HG03039 (cell line): ENCODE results near the gene CBX6.

ENCODE experiments used
- ATAC-seq: cut with Tn5 transposase; IDR thresholded peaks from one replicate; pipeline ENCODE4 v1.9.1; 2021; ENCODE audit warnings: mild to moderate bottlenecking, moderate library complexity; ENCODE audit not compliant: unreplicated experiment

CBX6 gene

DNA sequence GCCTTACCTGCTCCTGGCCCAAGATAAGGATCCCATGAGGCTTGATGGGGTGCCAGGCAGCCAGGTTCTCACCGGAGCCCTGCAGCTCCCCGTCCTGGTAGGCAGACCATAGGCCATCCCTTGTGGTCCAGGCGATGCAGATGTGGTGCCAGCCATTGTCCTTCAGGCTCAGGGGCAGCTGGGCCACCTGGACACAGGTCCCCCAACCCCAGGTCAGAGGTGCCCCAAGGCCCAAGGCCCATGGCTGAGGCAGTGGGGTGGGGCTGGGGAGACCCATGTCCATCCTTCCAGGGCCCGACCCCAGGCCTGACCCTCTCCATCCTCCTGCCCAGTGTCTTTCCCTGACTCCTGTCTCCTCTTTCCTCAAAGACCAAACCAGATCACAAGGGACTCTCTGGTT lies 48.9 kb downstream of the CBX6 start:
- ATAC-seq, result no peak

- no peak for ATAC-seq
Measured at GRCh38 chr22:38820020-38820419, 52.0 kb downstream of the CBX6 start.

DNA sequence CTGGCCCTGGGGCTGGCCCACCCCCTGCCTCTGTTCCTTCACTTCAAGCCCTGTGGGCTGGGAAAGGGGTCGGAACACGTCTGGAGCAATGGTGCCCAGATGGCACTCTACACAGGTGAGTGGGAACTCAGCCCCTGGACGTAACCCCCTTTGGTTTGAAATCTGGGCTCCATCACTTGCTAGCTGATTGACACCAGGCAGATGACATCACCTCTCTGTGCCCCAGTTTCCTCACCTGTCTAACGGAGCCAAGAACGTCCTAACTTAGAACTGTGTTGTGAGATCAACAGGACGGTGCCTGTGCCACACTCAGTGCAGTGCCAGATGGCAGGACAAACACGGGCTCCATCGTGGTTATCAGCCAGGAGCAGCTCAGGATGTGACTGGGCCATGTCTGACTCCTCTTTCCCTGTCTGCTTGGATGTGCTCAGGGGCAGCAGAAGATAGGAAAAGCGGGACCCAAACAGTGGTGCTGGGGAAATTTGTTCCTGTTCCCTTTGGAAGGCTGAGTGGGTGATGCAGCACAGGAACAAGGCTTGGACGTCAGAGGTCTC lies 52.6 kb downstream of the CBX6 start:
- no peak for ATAC-seq

GRCh38 chr22:38817196-38817595 lies 54.8 kb downstream of the CBX6 start:
- ATAC-seq, result no peak

DNA sequence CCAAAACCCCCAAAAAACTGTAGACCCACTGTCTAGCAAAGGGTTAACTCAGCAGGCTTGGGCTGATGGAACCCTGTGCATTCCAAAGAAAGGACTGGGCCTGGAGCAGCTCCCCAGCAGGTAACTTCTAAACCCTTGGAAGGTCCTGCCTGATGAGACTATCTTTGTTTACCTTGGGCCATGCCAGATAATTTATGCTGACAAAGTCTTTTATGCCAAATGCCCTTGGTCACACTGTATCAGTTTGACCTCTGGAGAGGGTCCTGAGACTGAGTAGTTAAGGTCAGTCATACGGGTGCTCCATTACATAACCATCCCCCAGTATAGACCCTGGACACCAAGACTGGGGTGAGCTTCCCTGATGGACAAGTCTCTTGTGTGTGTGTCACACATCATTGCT lies 56.2 kb downstream of the CBX6 start:
- no peak for ATAC-seq
